Thyroid gland (tissue), 4 donors: ENCODE data around the gene C6orf47.

Experiments used
- POLR2A ChIP-seq, 2 donors: fragments of 450-650 bp; IDR thresholded peaks; one replicate each; pipeline ENCODE4 v1.6.1; 2017; ENCODE audit warnings: antibody characterized with exemption in 2 of 2, mild to moderate bottlenecking in 2 of 2, moderate library complexity in 1 of 2
- TF ChIP-seq, protein P1 (sequence below), 6 experiments: fragments of 200-600 bp in 3 of 6; fragments of 450-650 bp in 3 of 6; sonication (generic) in 3 of 6; IDR thresholded peaks; one replicate each; pipeline ENCODE4 v1.5.1; 2016 to 2019; ENCODE audit warnings: antibody characterized with exemption in 6 of 6, mild to moderate bottlenecking in 2 of 6, inconsistent platforms in 1 of 6, moderate library complexity in 1 of 6

DNA sequence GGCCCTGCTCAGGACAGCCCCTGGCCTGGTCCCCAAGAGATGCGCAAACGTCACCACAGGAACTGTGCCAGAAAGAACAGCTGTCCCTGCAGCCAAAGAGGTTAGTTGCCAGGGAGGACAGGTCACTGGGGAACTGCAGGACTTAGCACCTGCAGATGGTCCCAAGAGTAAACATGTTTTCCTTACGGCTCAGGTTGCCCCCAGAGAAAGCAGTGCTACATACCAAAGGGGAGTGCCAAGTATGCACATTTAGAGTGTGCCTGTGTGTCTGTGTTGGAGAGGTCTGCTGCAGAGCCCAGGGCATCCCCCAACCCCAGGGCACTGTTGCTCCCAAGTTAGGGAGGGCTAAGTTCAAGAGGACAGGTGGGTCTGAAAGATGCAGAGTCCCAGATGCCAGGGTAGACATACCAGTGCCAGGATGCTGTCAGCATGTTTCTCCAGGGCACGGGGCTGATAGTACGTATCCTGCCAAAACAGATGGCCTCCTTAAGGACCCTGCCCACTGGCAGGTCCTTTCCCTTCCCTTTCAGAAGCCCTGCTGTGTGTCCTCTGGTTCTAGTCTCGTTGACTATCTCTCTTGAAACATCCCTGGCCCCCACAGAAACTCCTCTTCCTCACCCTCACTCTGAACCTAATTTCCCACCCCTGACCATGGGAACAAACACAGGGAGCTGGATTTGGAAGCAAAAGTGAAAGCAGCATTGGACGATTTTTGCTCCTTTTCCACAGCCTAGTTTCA, 41.3 kb upstream of the C6orf47 start:
- TF ChIP-seq, protein P1, sequence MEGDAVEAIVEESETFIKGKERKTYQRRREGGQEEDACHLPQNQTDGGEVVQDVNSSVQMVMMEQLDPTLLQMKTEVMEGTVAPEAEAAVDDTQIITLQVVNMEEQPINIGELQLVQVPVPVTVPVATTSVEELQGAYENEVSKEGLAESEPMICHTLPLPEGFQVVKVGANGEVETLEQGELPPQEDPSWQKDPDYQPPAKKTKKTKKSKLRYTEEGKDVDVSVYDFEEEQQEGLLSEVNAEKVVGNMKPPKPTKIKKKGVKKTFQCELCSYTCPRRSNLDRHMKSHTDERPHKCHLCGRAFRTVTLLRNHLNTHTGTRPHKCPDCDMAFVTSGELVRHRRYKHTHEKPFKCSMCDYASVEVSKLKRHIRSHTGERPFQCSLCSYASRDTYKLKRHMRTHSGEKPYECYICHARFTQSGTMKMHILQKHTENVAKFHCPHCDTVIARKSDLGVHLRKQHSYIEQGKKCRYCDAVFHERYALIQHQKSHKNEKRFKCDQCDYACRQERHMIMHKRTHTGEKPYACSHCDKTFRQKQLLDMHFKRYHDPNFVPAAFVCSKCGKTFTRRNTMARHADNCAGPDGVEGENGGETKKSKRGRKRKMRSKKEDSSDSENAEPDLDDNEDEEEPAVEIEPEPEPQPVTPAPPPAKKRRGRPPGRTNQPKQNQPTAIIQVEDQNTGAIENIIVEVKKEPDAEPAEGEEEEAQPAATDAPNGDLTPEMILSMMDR (IDR thresholded peaks at IDR 0.05), result no peak
- no peak for TF ChIP-seq POLR2A (IDR thresholded peaks at IDR 0.05)
